H9 (cell line): ENCODE data around the gene UBAC1. TPM values are rescaled to one million over a fixed set of nuclear protein-coding genes. Genes with fewer than 3 reads are reported as not detected.

Source experiments
- DNase-seq: peaks from one replicate; pipeline ENCODE4 v3.0.0-alpha.2; 2017
- H2AFZ ChIP-seq: one replicate; pipeline ENCODE4 v1.6.1; 2013; ENCODE audit warnings: mild to moderate bottlenecking, low read length, control low read depth, moderate library complexity
- H2AK5ac ChIP-seq: 2 replicates; pipeline ENCODE4 v1.6.1; 2013; ENCODE audit warnings: low read length, control low read depth, mixed read lengths; ENCODE audit not compliant: insufficient read length
- H2BK120ac ChIP-seq: one replicate; pipeline ENCODE4 v1.6.1; 2013; ENCODE audit warnings: low read depth, mild to moderate bottlenecking, low read length, control low read depth, inconsistent platforms; ENCODE audit not compliant: poor library complexity, severe bottlenecking
- H2BK12ac ChIP-seq: 2 replicates; pipeline ENCODE4 v1.6.1; 2013; ENCODE audit warnings: low read length, control low read depth, mixed read lengths, low read depth; ENCODE audit not compliant: insufficient read length
- H2BK15ac ChIP-seq: 2 replicates; pipeline ENCODE4 v1.6.1; 2013; ENCODE audit warnings: low read depth, low read length, control low read depth
- H2BK20ac ChIP-seq: one replicate; pipeline ENCODE4 v1.6.1; 2013; ENCODE audit warnings: low read depth, mild to moderate bottlenecking, low read length, control low read depth, inconsistent platforms; ENCODE audit not compliant: poor library complexity, severe bottlenecking
- H2BK5ac ChIP-seq: 2 replicates; pipeline ENCODE4 v1.6.1; 2013; ENCODE audit warnings: low read length, control low read depth, mixed read lengths; ENCODE audit not compliant: insufficient read length
- H3K14ac ChIP-seq: 2 replicates; pipeline ENCODE4 v1.6.1; 2013; ENCODE audit warnings: low read length, control low read depth; ENCODE audit not compliant: insufficient read depth
- H3K18ac ChIP-seq: 2 replicates; pipeline ENCODE4 v1.6.1; 2013; ENCODE audit warnings: low read depth, mild to moderate bottlenecking, mixed read lengths, low read length, control low read depth; ENCODE audit not compliant: insufficient read length
- H3K23ac ChIP-seq: 2 replicates; pipeline ENCODE4 v1.6.1; 2013; ENCODE audit warnings: low read length, control low read depth, mixed read lengths, low read depth; ENCODE audit not compliant: insufficient read length
- H3K23me2 ChIP-seq: 2 replicates; pipeline ENCODE4 v1.6.1; 2013; ENCODE audit warnings: low read depth, mild to moderate bottlenecking, mixed read lengths, low read length, control low read depth; ENCODE audit not compliant: insufficient read length, poor library complexity, severe bottlenecking
- H3K27ac ChIP-seq: 2 replicates; pipeline ENCODE4 v1.5.1; 2013; ENCODE audit warnings: low read length, control low read depth, mixed read lengths, low read depth; ENCODE audit not compliant: insufficient read length
- H3K27me3 ChIP-seq: 2 replicates; pipeline ENCODE4 v1.6.1; 2013; ENCODE audit warnings: low read length, control low read depth, inconsistent platforms; ENCODE audit not compliant: insufficient read depth
- H3K4ac ChIP-seq: 2 replicates; pipeline ENCODE4 v1.6.1; 2013; ENCODE audit warnings: low read depth, mild to moderate bottlenecking, control low read depth, inconsistent platforms, low read length, moderate library complexity
- H3K4me1 ChIP-seq: 2 replicates; pipeline ENCODE4 v1.6.1; 2013; ENCODE audit warnings: low read length, control low read depth, inconsistent platforms; ENCODE audit not compliant: insufficient read depth
- H3K4me2 ChIP-seq: 2 replicates; pipeline ENCODE4 v1.6.1; 2013; ENCODE audit warnings: low read length, control low read depth, mixed read lengths; ENCODE audit not compliant: insufficient read length, insufficient read depth
- H3K56ac ChIP-seq: 2 replicates; pipeline ENCODE4 v1.6.1; 2013; ENCODE audit warnings: low read depth, mild to moderate bottlenecking, mixed read lengths, low read length, control low read depth; ENCODE audit not compliant: insufficient read length
- H3K79me1 ChIP-seq: 2 replicates; pipeline ENCODE4 v1.6.1; 2013; ENCODE audit warnings: low read depth, mild to moderate bottlenecking, moderate library complexity, low read length, control low read depth, inconsistent platforms; ENCODE audit not compliant: insufficient read depth, poor library complexity, severe bottlenecking
- H3K79me2 ChIP-seq: 2 replicates; pipeline ENCODE4 v1.6.1; 2013; ENCODE audit warnings: low read length, control low read depth, inconsistent platforms; ENCODE audit not compliant: insufficient read depth
- H3K9ac ChIP-seq: 2 replicates; pipeline ENCODE4 v1.6.1; 2013; ENCODE audit warnings: low read length, control low read depth, mixed read lengths; ENCODE audit not compliant: insufficient read length; ENCODE audit errors: extremely low read depth
- H3K9me3 ChIP-seq: one replicate; pipeline ENCODE4 v1.6.1; 2013; ENCODE audit warnings: low read depth, low read length, inconsistent platforms; ENCODE audit not compliant: control insufficient read depth
- H3T11ph ChIP-seq: one replicate; pipeline ENCODE4 v1.6.1; 2013; ENCODE audit warnings: mild to moderate bottlenecking, low read length, control low read depth, inconsistent platforms
- H4K20me1 ChIP-seq: one replicate; pipeline ENCODE4 v1.6.1; 2013; ENCODE audit not compliant: control insufficient read depth, insufficient read length, insufficient read depth
- H4K5ac ChIP-seq: 2 replicates; pipeline ENCODE4 v1.6.1; 2013; ENCODE audit warnings: low read depth, mild to moderate bottlenecking, mixed read lengths, low read length, control low read depth; ENCODE audit not compliant: insufficient read length
- H4K8ac ChIP-seq: replicated peaks from 2 replicates; pipeline ENCODE4 v1.6.1; 2013; ENCODE audit warnings: low read length, control low read depth, mixed read lengths, low read depth; ENCODE audit not compliant: insufficient read length
- H4K91ac ChIP-seq: 2 replicates; pipeline ENCODE4 v1.6.1; 2013; ENCODE audit warnings: low read depth, mild to moderate bottlenecking, moderate library complexity, mixed read lengths, low read length, control low read depth; ENCODE audit not compliant: insufficient read length
- H3K27ac Mint-ChIP-seq, 3 experiments: 2 replicates in 2 of 3; 3 replicates in 1 of 3; pipeline ENCODE4 v1.8.0; 2020 to 2021; ENCODE audit warnings: mixed read lengths in 3 of 3, mild to moderate bottlenecking in 1 of 3, moderate library complexity in 1 of 3
- H3K27me3 Mint-ChIP-seq: 2 replicates; pipeline ENCODE4 v1.8.0; 2021; ENCODE audit warnings: low read depth, mild to moderate bottlenecking, moderate library complexity, mixed read lengths
- H3K36me3 Mint-ChIP-seq, 3 experiments: 2 replicates in 2 of 3; 3 replicates in 1 of 3; pipeline ENCODE4 v1.8.0; 2020 to 2021; ENCODE audit warnings: low read depth in 3 of 3, mixed read lengths in 3 of 3; ENCODE audit not compliant: insufficient read depth in 1 of 3
- H3K4me1 Mint-ChIP-seq, 2 experiments: 2 replicates each; pipeline ENCODE4 v1.8.0; 2020; ENCODE audit warnings: mixed read lengths in 2 of 2
- H3K4me3 Mint-ChIP-seq, 2 experiments: 2 replicates in 1 of 2; 3 replicates in 1 of 2; pipeline ENCODE4 v1.8.0; 2020 to 2021; ENCODE audit warnings: mild to moderate bottlenecking in 2 of 2, mixed read lengths in 2 of 2, moderate library complexity in 1 of 2
- H3K9me3 Mint-ChIP-seq, 2 experiments: 2 replicates in 1 of 2; 3 replicates in 1 of 2; pipeline ENCODE4 v1.8.0; 2020; ENCODE audit warnings: mild to moderate bottlenecking in 2 of 2, mixed read lengths in 2 of 2, moderate library complexity in 1 of 2
- CTCF ChIP-seq: fragments of 200-600 bp; sonication (generic); conservative IDR thresholded peaks from 3 replicates; pipeline ENCODE4 v1.8.0; 2021; ENCODE audit warnings: antibody characterized with exemption, mild to moderate bottlenecking
- WGBS: extraction: QIAGEN DNeasy Blood & Tissue Kit; methylation state at CpG from one replicate; pipeline ENCODE4 v1.1.7; 2013; ENCODE audit warnings: missing lambda C conversion rate, low lambda C conversion rate, mixed read lengths; ENCODE audit not compliant: insufficient read length; ENCODE audit errors: extremely low coverage; 5-methylcytosine and 5-hydroxymethylcytosine counted together
- total RNA-seq: library from RNA; stranded (reverse); gene quantifications from 2 replicates; pipeline ENCODE4 v1.2.1, GENCODE V29; 2021

The UBAC1 gene
- total RNA-seq, 1 experiment from 2014 or later = 47.5 TPM

GRCh38 chr9:135987838-135988404 lies 26.7 kb upstream of the UBAC1 start:
- Mint-ChIP-seq H3K36me3 (no peaks in the 10 kb centered on the region), H3K27me3 (no peaks in the 10 kb centered on the region), H3K27ac (no peak overlapping the region), H3K4me1 (peaks cover 11 to 29% of the 10 kb centered on the region in 2 experiments), H3K4me3 (no peak overlapping the region), H3K9me3 (no peaks in the 10 kb centered on the region)
- Histone ChIP-seq H3K4me1 (no peaks in the 10 kb centered on the region), H4K91ac (no peak overlapping the region), H4K8ac (no peak overlapping the region), H3K27me3 (no peaks in the 10 kb centered on the region), H3K4ac (no peak overlapping the region), H3K9ac (no peak overlapping the region), H3K23ac (no peak overlapping the region), H3K79me2 (no peaks in the 10 kb centered on the region), H3K4me2 (no peak overlapping the region), H3K18ac (no peak overlapping the region), H3K27ac (no peak overlapping the region), H2AK5ac (no peak overlapping the region), H2BK120ac (no peak overlapping the region), H3K9me3 (no peaks in the 10 kb centered on the region), H4K20me1 (no peaks in the 10 kb centered on the region), H2AFZ (no peak overlapping the region), H2BK5ac (no peak overlapping the region), H2BK15ac (no peak overlapping the region), H3K79me1 (no peaks in the 10 kb centered on the region), H3K14ac (no peak overlapping the region), H3T11ph (no peak overlapping the region), H4K5ac (no peak overlapping the region), H3K23me2 (no peaks in the 10 kb centered on the region), H3K56ac (no peak overlapping the region), H2BK20ac (no peak overlapping the region), H2BK12ac (no peak overlapping the region)
- no peak for TF ChIP-seq CTCF
- no CpG with 5 or more reads among the region's 16 CpGs for WGBS
- no peak for DNase-seq
